Trophoblast cell (in vitro differentiated cells and primary cell): ENCODE results near the gene DAB1.

Experiments
- DNase-seq, 2 donors: peaks; one replicate each; pipeline ENCODE4 v3.0.0-alpha.2; 2016
- H2AFZ ChIP-seq: 2 replicates; pipeline ENCODE4 v1.6.1; 2013; ENCODE audit warnings: low read length, moderate library complexity, mild to moderate bottlenecking; ENCODE audit not compliant: insufficient read depth, poor library complexity
- H2AK5ac ChIP-seq: 2 replicates; pipeline ENCODE4 v1.6.1; 2013; ENCODE audit warnings: mild to moderate bottlenecking, low read length
- H2BK120ac ChIP-seq: 2 replicates; pipeline ENCODE4 v1.6.1; 2013; ENCODE audit warnings: low read length, mild to moderate bottlenecking, moderate library complexity; ENCODE audit not compliant: insufficient read depth, poor library complexity
- H2BK12ac ChIP-seq: 2 replicates; pipeline ENCODE4 v1.6.1; 2013; ENCODE audit warnings: mild to moderate bottlenecking, low read length, moderate library complexity
- H2BK5ac ChIP-seq: 2 replicates; pipeline ENCODE4 v1.6.1; 2013; ENCODE audit warnings: low read length, low read depth, moderate library complexity, mild to moderate bottlenecking; ENCODE audit not compliant: poor library complexity
- H3K14ac ChIP-seq: 2 replicates; pipeline ENCODE4 v1.6.1; 2013; ENCODE audit warnings: mild to moderate bottlenecking, low read length
- H3K18ac ChIP-seq: 2 replicates; pipeline ENCODE4 v1.6.1; 2013; ENCODE audit warnings: mild to moderate bottlenecking, low read length
- H3K23ac ChIP-seq: 2 replicates; pipeline ENCODE4 v1.6.1; 2013; ENCODE audit warnings: low read length
- H3K27ac ChIP-seq: 2 replicates; pipeline ENCODE4 v1.5.1; 2013; ENCODE audit warnings: low read depth, mild to moderate bottlenecking, inconsistent platforms, low read length, moderate library complexity
- H3K27me3 ChIP-seq: 2 replicates; pipeline ENCODE4 v1.6.1; 2013; ENCODE audit warnings: inconsistent platforms, mild to moderate bottlenecking, low read length, moderate library complexity; ENCODE audit not compliant: insufficient read depth
- H3K36me3 ChIP-seq, 2 experiments: 1 replicate in 1 of 2; 2 replicates in 1 of 2; pipeline ENCODE4 v1.6.1; 2013; ENCODE audit warnings: low read length in 2 of 2, mild to moderate bottlenecking in 2 of 2, moderate library complexity in 1 of 2; ENCODE audit not compliant: insufficient read depth in 2 of 2, control insufficient read depth in 1 of 2
- H3K4ac ChIP-seq: 2 replicates; pipeline ENCODE4 v1.6.1; 2013; ENCODE audit warnings: low read depth, mild to moderate bottlenecking, low read length, moderate library complexity
- H3K4me1 ChIP-seq, 2 experiments: 1 replicate in 1 of 2; 2 replicates in 1 of 2; pipeline ENCODE4 v1.6.1; 2013; ENCODE audit warnings: low read length in 2 of 2, mild to moderate bottlenecking in 2 of 2, moderate library complexity in 1 of 2; ENCODE audit not compliant: insufficient read depth in 2 of 2, control insufficient read depth in 1 of 2
- H3K4me2 ChIP-seq: 2 replicates; pipeline ENCODE4 v1.6.1; 2013; ENCODE audit warnings: inconsistent platforms, mild to moderate bottlenecking, low read length, moderate library complexity
- H3K4me3 ChIP-seq: 2 replicates; pipeline ENCODE4 v1.5.1; 2013; ENCODE audit warnings: mild to moderate bottlenecking, low read depth, low read length, inconsistent platforms
- H3K79me1 ChIP-seq: one replicate; pipeline ENCODE4 v1.6.1; 2013; ENCODE audit warnings: low read length
- H3K79me2 ChIP-seq: 2 replicates; pipeline ENCODE4 v1.6.1; 2013; ENCODE audit warnings: low read length, mild to moderate bottlenecking; ENCODE audit not compliant: control insufficient read depth, insufficient read depth, poor library complexity
- H3K9ac ChIP-seq: 2 replicates; pipeline ENCODE4 v1.6.1; 2013; ENCODE audit warnings: mild to moderate bottlenecking, low read length
- H3K9me3 ChIP-seq: 2 replicates; pipeline ENCODE4 v1.6.1; 2013; ENCODE audit warnings: low read depth, mild to moderate bottlenecking, control low read depth, inconsistent platforms, low read length; ENCODE audit not compliant: insufficient read depth
- H4K12ac ChIP-seq: 2 replicates; pipeline ENCODE4 v1.6.1; 2013; ENCODE audit warnings: low read depth, mild to moderate bottlenecking, low read length, moderate library complexity
- H4K8ac ChIP-seq: 2 replicates; pipeline ENCODE4 v1.6.1; 2013; ENCODE audit warnings: low read depth, mild to moderate bottlenecking, low read length, moderate library complexity
- H4K91ac ChIP-seq: one replicate; pipeline ENCODE4 v1.6.1; 2013; ENCODE audit warnings: low read depth, mild to moderate bottlenecking, low read length, moderate library complexity
- WGBS: extraction: QIAGEN DNeasy Blood & Tissue Kit; methylation state at CpG from one replicate; pipeline ENCODE4 v1.1.7; 2013; ENCODE audit warnings: missing lambda C conversion rate; ENCODE audit not compliant: insufficient read length, insufficient coverage; ENCODE audit errors: extremely low coverage; 5-methylcytosine and 5-hydroxymethylcytosine counted together

DAB1 gene

GRCh38 chr1:57393058-57393584 is 30.7 kb downstream of the DAB1 start:
- no CpG with 5 or more reads among the region's 6 CpGs for WGBS

GRCh38 chr1:57385336-57385735 is 38.5 kb downstream of the DAB1 start:
- Histone ChIP-seq H3K9ac (no peak overlapping the region), H3K79me2 (no peaks in the 10 kb centered on the region), H3K36me3 (no peaks in the 10 kb centered on the region), H4K91ac (no peak overlapping the region), H3K4me3 (no peak overlapping the region), H2BK120ac (no peak overlapping the region), H2AFZ (no peak overlapping the region), H2BK5ac (no peak overlapping the region), H4K8ac (no peak overlapping the region), H2AK5ac (no peak overlapping the region), H3K4me2 (no peak overlapping the region), H3K18ac (no peak overlapping the region), H3K9me3 (no peaks in the 10 kb centered on the region), H3K23ac (no peak overlapping the region), H3K14ac (no peak overlapping the region), H2BK12ac (no peak overlapping the region), H3K79me1 (no peaks in the 10 kb centered on the region), H3K27me3 (no peaks in the 10 kb centered on the region), H3K4ac (no peak overlapping the region), H3K27ac (no peak overlapping the region), H3K4me1 (no peaks in the 10 kb centered on the region), H4K12ac (no peak overlapping the region)
- WGBS, result no CpG with 5 or more reads among the region's 1 CpG
- DNase-seq, result no peak

More at GRCh38 chr1:57393058-57393584, 30.7 kb downstream of the DAB1 start:
- H3K4me1 ChIP-seq, result peaks cover 0 to 2% of the 10 kb centered on the region in 2 experiments
- no peaks in the 10 kb centered on the region for H3K27me3 ChIP-seq
- no peak overlapping the region for H3K4me3 ChIP-seq
- no peak overlapping the region for H4K12ac ChIP-seq
- no peaks in the 10 kb centered on the region for H3K79me2 ChIP-seq
- H3K14ac ChIP-seq, result no peak overlapping the region
- H2BK12ac ChIP-seq, result no peak overlapping the region
- no peak overlapping the region for H4K8ac ChIP-seq
- no peak overlapping the region for H3K18ac ChIP-seq
- no peaks in the 10 kb centered on the region for H3K36me3 ChIP-seq
- H3K9ac ChIP-seq, result no peak overlapping the region
- H2AK5ac ChIP-seq, result no peak overlapping the region
- no peak overlapping the region for H3K4me2 ChIP-seq
- H3K79me1 ChIP-seq, result peaks cover 2% of the 10 kb centered on the region
- H2BK120ac ChIP-seq, result no peak overlapping the region
- H4K91ac ChIP-seq, result no peak overlapping the region
- H3K23ac ChIP-seq, result no peak overlapping the region
- H2AFZ ChIP-seq, result no peak overlapping the region
- no peak for DNase-seq
- H2BK5ac ChIP-seq, result no peak overlapping the region
- H3K27ac ChIP-seq, result no peak overlapping the region
- H3K9me3 ChIP-seq, result no peaks in the 10 kb centered on the region
- no peak overlapping the region for H3K4ac ChIP-seq

GRCh38 chr1:57384901-57385300 is 39.0 kb downstream of the DAB1 start:
- no peak overlapping the region for H3K18ac ChIP-seq
- no peaks in the 10 kb centered on the region for H3K9me3 ChIP-seq
- H3K79me2 ChIP-seq, result no peaks in the 10 kb centered on the region
- H3K27me3 ChIP-seq, result no peaks in the 10 kb centered on the region
- no peak overlapping the region for H4K91ac ChIP-seq
- H2BK5ac ChIP-seq, result no peak overlapping the region
- H3K4me1 ChIP-seq, result no peaks in the 10 kb centered on the region
- H3K9ac ChIP-seq, result no peak overlapping the region
- H3K79me1 ChIP-seq, result no peaks in the 10 kb centered on the region
- no CpG with 5 or more reads among the region's 1 CpG for WGBS
- H3K27ac ChIP-seq, result no peak overlapping the region
- no peak for DNase-seq
- H4K12ac ChIP-seq, result no peak overlapping the region
- H3K4me3 ChIP-seq, result no peak overlapping the region
- no peaks in the 10 kb centered on the region for H3K36me3 ChIP-seq
- no peak overlapping the region for H2AFZ ChIP-seq
- H3K4ac ChIP-seq, result no peak overlapping the region
- H3K23ac ChIP-seq, result no peak overlapping the region
- no peak overlapping the region for H4K8ac ChIP-seq
- no peak overlapping the region for H2BK12ac ChIP-seq
- no peak overlapping the region for H2AK5ac ChIP-seq
- H2BK120ac ChIP-seq, result no peak overlapping the region
- H3K14ac ChIP-seq, result no peak overlapping the region
- no peak overlapping the region for H3K4me2 ChIP-seq

- no CpG with 5 or more reads among the region's 4 CpGs for WGBS
- Histone ChIP-seq H3K27ac (no peak overlapping the region), H3K9ac (no peak overlapping the region), H2BK12ac (no peak overlapping the region), H3K4me1 (no peaks in the 10 kb centered on the region), H4K91ac (no peak overlapping the region), H3K4ac (no peak overlapping the region), H3K23ac (no peak overlapping the region), H2BK120ac (no peak overlapping the region), H3K36me3 (no peaks in the 10 kb centered on the region), H3K4me2 (no peak overlapping the region), H4K8ac (no peak overlapping the region), H3K4me3 (no peak overlapping the region), H3K14ac (no peak overlapping the region), H3K79me2 (no peaks in the 10 kb centered on the region), H2AFZ (no peak overlapping the region), H3K79me1 (no peaks in the 10 kb centered on the region), H3K9me3 (no peaks in the 10 kb centered on the region), H2AK5ac (no peak overlapping the region), H3K27me3 (no peaks in the 10 kb centered on the region), H3K18ac (no peak overlapping the region), H2BK5ac (no peak overlapping the region), H4K12ac (no peak overlapping the region)
- no peak for DNase-seq
Observed at GRCh38 chr1:57384284-57384683, 39.6 kb downstream of the DAB1 start.
